K562 (cell line): ENCODE data around the gene NCKAP1. TPM values are rescaled to one million over a fixed set of nuclear protein-coding genes. Genes with fewer than 3 reads are reported as not detected.

Source experiments
- BRF1 ChIP-seq: IDR thresholded peaks from 3 replicates; pipeline ENCODE4 v1.6.1; 2011; ENCODE audit warnings: borderline replicate concordance, mild to moderate bottlenecking; ENCODE audit not compliant: insufficient read length; ENCODE audit errors: extremely low read depth
- CBX5 ChIP-seq: IDR thresholded peaks from 2 replicates; pipeline ENCODE4 v1.6.1; 2014; ENCODE audit warnings: low read depth, borderline replicate concordance
- DDX20 ChIP-seq: fragments of 450-650 bp; IDR thresholded peaks from 2 replicates; pipeline ENCODE4 v1.6.1; 2016; ENCODE audit warnings: missing genetic modification characterization, low read depth, mild to moderate bottlenecking, missing compliant biosample characterization, moderate library complexity
- HNRNPLL ChIP-seq: fragments of 200-400 bp; formaldehyde crosslinking; IDR thresholded peaks from 2 replicates; pipeline ENCODE4 v1.6.1; 2017; ENCODE audit warnings: low read length, low read depth, mild to moderate bottlenecking; ENCODE audit not compliant: poor library complexity, severe bottlenecking
- PML ChIP-seq: IDR thresholded peaks from 2 replicates; pipeline ENCODE4 v1.6.1; 2012; ENCODE audit warnings: low read length, inconsistent platforms
- RBM14 ChIP-seq: fragments of 200-400 bp; formaldehyde crosslinking; IDR thresholded peaks from 2 replicates; pipeline ENCODE4 v1.6.1; 2018; ENCODE audit warnings: low read depth, mild to moderate bottlenecking, low read length, moderate library complexity, borderline replicate concordance; ENCODE audit not compliant: insufficient read depth
- TEAD2 ChIP-seq: fragments of 450-650 bp; IDR thresholded peaks from 2 replicates; pipeline ENCODE4 v1.6.1; 2016; ENCODE audit warnings: missing genetic modification characterization, control low read depth, missing compliant biosample characterization
- TRIM24 ChIP-seq, 2 experiments: fragments of 450-650 bp; IDR thresholded peaks; 2 replicates each; pipeline ENCODE4 v1.6.1; 2016
- polyA plus RNA-seq, 8 experiments: library from polyadenylated mRNA; depleted of rRNA in 4 of 8; stranded (reverse) in 5 of 8; unstranded in 3 of 8; fragments of >200 nt; fragmentation: Nextera tagmentation in 2 of 8; fragmentation: Illumina TruSeq in 1 of 8; extraction: Ambion mirVana in 2 of 8; extraction: Trizol in 1 of 8; gene quantifications; 2 replicates each; pipeline versions ENCODE4 v1.2.1 to v1.2.3, GENCODE V29; 2011 to 2014; ENCODE audit warnings: inconsistent platforms in 1 of 8, missing spikeins in 1 of 8
- total RNA-seq, 7 experiments: library from RNA; depleted of rRNA in 6 of 7; stranded (reverse); fragments of >200 nt in 6 of 7; fragmentation: Illumina TruSeq in 2 of 7; extraction: Trizol in 2 of 7; gene quantifications; 2 replicates each; pipeline versions ENCODE4 v1.2.1 to v1.2.3, GENCODE V29; 2011 to 2021; ENCODE audit warnings: low replicate concordance in 1 of 7
- TF ChIP-seq, protein P1 (sequence below), 2 experiments: fragments of 250-450 bp in 1 of 2; fragments of 450-650 bp in 1 of 2; sonication (Bioruptor Pico) in 1 of 2; IDR thresholded peaks; 2 replicates each; pipeline versions ENCODE4 v1.6.1 to v1.8.0; 2016 to 2021; ENCODE audit warnings: mild to moderate bottlenecking in 2 of 2, moderate library complexity in 2 of 2, missing compliant biosample characterization in 1 of 2, missing genetic modification characterization in 1 of 2
- TF ChIP-seq, protein P2 (sequence below): IDR thresholded peaks from 2 replicates; pipeline ENCODE4 v1.6.1; 2012; ENCODE audit warnings: low read depth, low read length, improper control_type of control experiment, borderline replicate concordance
- TF ChIP-seq, protein P3 (sequence below): fragments of 450-650 bp; IDR thresholded peaks from 2 replicates; pipeline ENCODE4 v1.6.1; 2018; ENCODE audit warnings: mild to moderate bottlenecking, low read depth; ENCODE audit not compliant: partially characterized antibody
- TF ChIP-seq, protein P4 (sequence below): fragments of 250-450 bp; sonication (Bioruptor Pico); IDR thresholded peaks from 2 replicates; pipeline ENCODE4 v1.8.0; 2021; ENCODE audit warnings: moderate library complexity, mild to moderate bottlenecking, inconsistent platforms

The NCKAP1 gene
- total and polyA plus RNA-seq, 9 of the 15 experiments (the other 6 are each of a cell fraction or from before 2014, with no cell fraction given) = 34.0 to 153 (median 88.7) TPM

DNA sequence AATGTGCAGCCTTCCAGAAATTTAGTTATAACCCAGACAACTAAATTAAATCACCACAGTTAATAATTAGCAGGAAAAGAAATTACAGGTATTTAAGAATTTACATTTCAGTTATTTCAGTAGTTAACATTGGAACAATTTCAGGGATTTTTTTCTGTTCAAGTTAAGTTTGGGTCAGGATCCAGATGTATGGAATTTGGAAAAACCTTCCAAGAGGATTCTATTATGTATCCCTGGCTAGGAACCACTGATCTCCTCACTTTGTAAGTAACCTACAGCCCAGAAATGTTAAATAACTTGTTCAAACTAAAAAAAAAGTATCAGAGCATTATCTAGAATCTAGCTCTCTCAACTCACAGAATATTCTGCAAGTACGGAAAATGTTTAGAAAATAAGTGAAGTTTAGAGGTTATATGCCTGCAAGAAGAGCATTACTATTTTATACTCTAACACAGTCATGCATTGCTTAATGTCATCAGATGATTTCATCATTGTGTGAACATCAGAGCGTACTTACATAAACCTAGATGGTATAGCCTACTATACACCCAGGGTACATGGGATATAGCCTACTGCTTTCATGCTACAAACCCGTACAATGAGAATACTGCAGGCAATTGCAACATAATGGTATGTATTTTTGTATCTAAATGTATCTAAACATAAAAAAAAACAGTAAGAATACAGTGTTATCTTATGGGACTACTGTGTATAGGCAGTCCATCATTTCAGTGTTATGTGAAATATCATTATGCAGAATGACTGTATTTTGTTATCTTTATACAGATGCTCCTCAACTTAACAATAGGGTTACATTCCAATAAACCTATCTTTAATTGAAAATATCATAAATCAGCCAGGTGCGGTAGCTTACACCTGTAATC lies 6.1 kb downstream of the NCKAP1 start (continued):
- TF ChIP-seq, protein P1, sequence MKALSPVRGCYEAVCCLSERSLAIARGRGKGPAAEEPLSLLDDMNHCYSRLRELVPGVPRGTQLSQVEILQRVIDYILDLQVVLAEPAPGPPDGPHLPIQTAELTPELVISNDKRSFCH (CRISPR knock-in tag; IDR thresholded peaks at IDR 0.05) = no peak
- TF ChIP-seq, protein P1 (tag; IDR thresholded peaks at IDR 0.05) = no peak
- no peak for TF ChIP-seq CBX5
- peak; percentile 78 to 83; a peak in 3 of 4 replicates for TF ChIP-seq TRIM24 (IDR thresholded peaks at IDR 0.05)
- TF ChIP-seq BRF1 = no peak
- TF ChIP-seq, protein P2, sequence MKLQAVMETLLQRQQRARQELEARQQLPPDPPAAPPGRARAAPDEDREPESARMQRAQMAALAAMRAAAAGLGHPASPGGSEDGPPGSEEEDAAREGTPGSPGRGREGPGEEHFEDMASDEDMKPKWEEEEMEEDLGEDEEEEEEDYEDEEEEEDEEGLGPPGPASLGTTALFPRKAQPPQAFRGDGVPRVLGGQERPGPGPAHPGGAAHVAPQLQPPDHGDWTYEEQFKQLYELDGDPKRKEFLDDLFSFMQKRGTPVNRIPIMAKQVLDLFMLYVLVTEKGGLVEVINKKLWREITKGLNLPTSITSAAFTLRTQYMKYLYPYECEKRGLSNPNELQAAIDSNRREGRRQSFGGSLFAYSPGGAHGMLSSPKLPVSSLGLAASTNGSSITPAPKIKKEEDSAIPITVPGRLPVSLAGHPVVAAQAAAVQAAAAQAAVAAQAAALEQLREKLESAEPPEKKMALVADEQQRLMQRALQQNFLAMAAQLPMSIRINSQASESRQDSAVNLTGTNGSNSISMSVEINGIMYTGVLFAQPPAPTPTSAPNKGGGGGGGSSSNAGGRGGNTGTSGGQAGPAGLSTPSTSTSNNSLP = 0 out of 2 replicates have a peak, but pooled peaks have one; percentile 31
- no peak for TF ChIP-seq DDX20 (tag)
- no peak for TF ChIP-seq HNRNPLL
- no peak for TF ChIP-seq TEAD2 (tag)
- no peak for TF ChIP-seq RBM14
- TF ChIP-seq, protein P3, sequence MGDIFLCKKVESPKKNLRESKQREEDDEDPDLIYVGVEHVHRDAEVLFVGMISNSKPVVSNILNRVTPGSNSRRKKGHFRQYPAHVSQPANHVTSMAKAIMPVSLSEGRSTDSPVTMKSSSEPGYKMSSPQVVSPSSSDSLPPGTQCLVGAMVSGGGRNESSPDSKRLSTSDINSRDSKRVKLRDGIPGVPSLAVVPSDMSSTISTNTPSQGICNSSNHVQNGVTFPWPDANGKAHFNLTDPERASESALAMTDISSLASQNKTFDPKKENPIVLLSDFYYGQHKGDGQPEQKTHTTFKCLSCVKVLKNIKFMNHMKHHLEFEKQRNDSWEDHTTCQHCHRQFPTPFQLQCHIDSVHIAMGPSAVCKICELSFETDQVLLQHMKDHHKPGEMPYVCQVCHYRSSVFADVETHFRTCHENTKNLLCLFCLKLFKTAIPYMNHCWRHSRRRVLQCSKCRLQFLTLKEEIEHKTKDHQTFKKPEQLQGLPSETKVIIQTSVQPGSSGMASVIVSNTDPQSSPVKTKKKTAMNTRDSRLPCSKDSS = no peak
- TF ChIP-seq, protein P4, sequence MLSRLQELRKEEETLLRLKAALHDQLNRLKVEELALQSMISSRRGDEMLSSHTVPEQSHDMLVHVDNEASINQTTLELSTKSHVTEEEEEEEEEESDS = no peak
- no peak for TF ChIP-seq PML
